GM12891 (cell line): ENCODE measurements around the gene TESK1.

Experiments
- POLR2A ChIP-seq: IDR thresholded peaks from 2 replicates; pipeline ENCODE4 v1.6.1; 2011; ENCODE audit warnings: low read depth, low read length, control low read depth
- POLR2AphosphoS5 ChIP-seq: IDR thresholded peaks from 2 replicates; pipeline ENCODE4 v1.6.1; 2011; ENCODE audit warnings: low read depth, low read length, control low read depth
- SPI1 ChIP-seq: IDR thresholded peaks from 2 replicates; pipeline ENCODE4 v1.6.1; 2011; ENCODE audit warnings: low read depth, low read length, control low read depth
- TAF1 ChIP-seq: IDR thresholded peaks from 2 replicates; pipeline ENCODE4 v1.6.1; 2011; ENCODE audit warnings: low read depth, low read length, control low read depth

GRCh38 chr9:35558185-35558584 lies 46.9 kb upstream of the TESK1 start:
- no peak for TF ChIP-seq POLR2AphosphoS5
- TF ChIP-seq POLR2A, result no peak
- TF ChIP-seq TAF1, result no peak
- TF ChIP-seq SPI1, result no peak
